ENCODE measurements around the gene DCST2. TPM values are rescaled to one million over a fixed set of nuclear protein-coding genes. Genes with fewer than 3 reads are reported as not detected.

DCST2 gene
- total and polyA plus RNA-seq, 2 of the 8 experiments (the other 6 are each of a cell fraction or from before 2014, with no cell fraction given): 0.43 to 2.1 TPM

DNA sequence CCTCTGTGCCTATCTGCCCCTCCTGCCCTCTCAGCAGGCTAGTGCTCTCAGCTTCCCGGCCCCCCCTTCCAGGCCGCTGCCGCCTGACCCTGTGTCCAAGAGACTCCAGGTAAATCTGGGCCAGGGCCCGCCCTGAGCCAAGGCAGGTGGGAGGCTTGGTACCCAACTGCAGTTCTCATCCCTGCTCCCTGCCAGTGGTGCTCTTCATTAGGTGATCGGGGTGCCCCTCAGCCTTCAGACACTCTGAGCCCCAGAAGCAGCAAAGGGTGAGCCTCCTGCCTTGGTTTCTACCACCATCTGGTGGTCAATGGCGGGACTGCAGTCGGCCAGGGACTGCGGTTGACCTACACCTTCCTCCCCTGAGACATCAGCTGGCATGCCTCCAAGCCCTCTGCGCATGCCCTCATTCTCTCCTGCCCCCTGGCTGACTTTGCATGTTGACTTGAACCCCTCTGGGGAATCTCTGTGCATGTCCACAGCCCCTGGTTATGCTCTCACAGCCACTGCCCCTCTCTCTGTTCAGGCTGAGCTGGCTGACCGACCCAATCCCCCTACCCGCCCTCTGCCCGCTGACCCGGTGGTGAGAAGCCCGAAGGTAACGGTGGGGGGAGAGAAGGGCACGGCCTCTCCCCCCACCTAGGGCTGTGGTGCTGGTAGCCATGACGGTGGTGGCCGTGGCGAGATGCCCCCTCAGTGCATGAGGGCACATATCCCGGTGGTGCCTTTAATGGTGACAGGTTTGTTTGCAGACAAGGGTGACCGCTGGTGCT is 28.0 kb upstream of the DCST2 start (continued):
- TF ChIP-seq PHF8 (conservative IDR thresholded peaks at IDR 0.05; ENCODE audit: low read depth, low read length) (no peak), SIRT6 (IDR thresholded peaks at IDR 0.05; ENCODE audit: low read length) (no peak), CBX8 (IDR thresholded peaks at IDR 0.05; ENCODE audit: borderline replicate concordance, low read depth, low read length) (no peak), CTBP2 (IDR thresholded peaks at IDR 0.05; ENCODE audit: borderline replicate concordance, insufficient read depth, insufficient read length, low read length) (peak; percentile 7)
- TF ChIP-seq, protein P1, sequence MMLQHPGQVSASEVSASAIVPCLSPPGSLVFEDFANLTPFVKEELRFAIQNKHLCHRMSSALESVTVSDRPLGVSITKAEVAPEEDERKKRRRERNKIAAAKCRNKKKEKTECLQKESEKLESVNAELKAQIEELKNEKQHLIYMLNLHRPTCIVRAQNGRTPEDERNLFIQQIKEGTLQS (IDR thresholded peaks at IDR 0.05; ENCODE audit: insufficient read depth, low read depth, low read length): no peak; the same call in 1 of the 2 replicates

Data from H1 (cell line).